ENCODE measurements around the gene WFDC10B. TPM values are rescaled to one million over a fixed set of nuclear protein-coding genes. Genes with fewer than 3 reads are reported as not detected.
"Not testable (repeated sequence)": the region's sequence is repeated elsewhere in the genome, so short reads cannot be mapped to it uniquely, and the experiment has no call there.

The WFDC10B gene
- total and polyA plus RNA-seq, 2 donors (not counting 3 experiments of a cell fraction or from before 2014, with no cell fraction given), result not detected

GRCh38 chr20:45695496-45695895 is 9.3 kb downstream of the WFDC10B start:
- intact Hi-C loops (cut with micrococcal nuclease), result no loop called here
- dilution Hi-C loops (cut with MboI; ENCODE audit: extremely low pct_ligation_motif_present, low sequenced_read_pairs), result no loop called here
- Histone ChIP-seq H2AFZ (ENCODE audit: low read depth, low read length) (no peak overlapping the region), H3K9me1 (replicated peaks; ENCODE audit: control insufficient read depth, extremely low read depth, insufficient read depth, low read length) (no peaks in the 10 kb centered on the region), H3K9ac (replicated peaks; ENCODE audit: extremely low read depth, insufficient read depth, low read length) (no peak overlapping the region), H3K4me2 (ENCODE audit: insufficient read depth, low read length) (no peak overlapping the region), H3K27ac (ENCODE audit: insufficient read depth, low read depth, low read length) (no peak overlapping the region), H3K27me3 (ENCODE audit: control insufficient read depth in 2 of 2, insufficient read depth in 2 of 2, low read length in 2 of 2) (no peaks in the 10 kb centered on the region), H3K9me3 (replicated peaks; ENCODE audit: control insufficient read depth, insufficient read depth, low read length) (no peaks in the 10 kb centered on the region), H4K20me1 (replicated peaks; ENCODE audit: control insufficient read depth, extremely low read depth, insufficient read depth, low read length) (no peaks in the 10 kb centered on the region), H3K4me1 (ENCODE audit: control insufficient read depth, extremely low read depth, insufficient read depth, low read length) (no peaks in the 10 kb centered on the region), H3K36me3 (ENCODE audit: control insufficient read depth in 2 of 2, extremely low read depth in 1 of 2, insufficient read depth in 2 of 2, low read length in 2 of 2) (no peaks in the 10 kb centered on the region), H3K4me3 (replicated peaks in 1 of 3; ENCODE audit: insufficient read depth in 1 of 3, low read depth in 1 of 3, low read length in 3 of 3) (no peak overlapping the region), H3K79me2 (ENCODE audit: control insufficient read depth, insufficient read depth, low read length) (no peaks in the 10 kb centered on the region)
- TF ChIP-seq MYC (IDR thresholded peaks at IDR 0.05; ENCODE audit: low read depth, low read length) (no peak), JUN (IDR thresholded peaks at IDR 0.05; ENCODE audit: borderline replicate concordance, insufficient read depth, insufficient read length, low read depth) (no peak), EZH2 (IDR thresholded peaks at IDR 0.05; ENCODE audit: borderline replicate concordance, low read depth, low read length, severe bottlenecking) (no peak), GATA2 (IDR thresholded peaks at IDR 0.05; ENCODE audit: insufficient read depth, insufficient read length, low read depth, low read length) (no peak), POLR2A (IDR thresholded peaks at IDR 0.05; ENCODE audit: low read depth, low read length) (no peak), POLR2AphosphoS5 (IDR thresholded peaks at IDR 0.05; ENCODE audit: insufficient read depth, low read depth, low read length) (no peak)
- ChIA-PET POLR2A (no interaction called here), CTCF (interaction anchor here (0.7 kb wide), 1 partner anchor 14 kb away, joined by 3 read pairs; no protein-coding TSS in a partner anchor)
- no TSS peak for BruUV-seq (replicated peaks)
- no peak for FAIRE-seq
- DNase-seq (ENCODE audit: low read depth, low spot score), result no peak

- H3K9me3 ChIP-seq (replicated peaks; ENCODE audit: control insufficient read depth, insufficient read depth, low read length); DNase-seq (ENCODE audit: low read depth, low spot score); H3K9ac ChIP-seq (replicated peaks; ENCODE audit: extremely low read depth, insufficient read depth, low read length); H3K4me1 ChIP-seq (ENCODE audit: control insufficient read depth, extremely low read depth, insufficient read depth, low read length); BruUV-seq (replicated peaks); dilution Hi-C loops (cut with MboI; ENCODE audit: extremely low pct_ligation_motif_present, low sequenced_read_pairs); H2AFZ ChIP-seq (ENCODE audit: low read depth, low read length); intact Hi-C loops (cut with micrococcal nuclease); H4K20me1 ChIP-seq (replicated peaks; ENCODE audit: control insufficient read depth, extremely low read depth, insufficient read depth, low read length); CTCF ChIA-PET; H3K79me2 ChIP-seq (ENCODE audit: control insufficient read depth, insufficient read depth, low read length); H3K27me3 ChIP-seq (ENCODE audit: control insufficient read depth in 2 of 2, insufficient read depth in 2 of 2, low read length in 2 of 2); H3K27ac ChIP-seq (ENCODE audit: insufficient read depth, low read depth, low read length); H3K9me1 ChIP-seq (replicated peaks; ENCODE audit: control insufficient read depth, extremely low read depth, insufficient read depth, low read length); POLR2A ChIA-PET; H3K4me2 ChIP-seq (ENCODE audit: insufficient read depth, low read length); FAIRE-seq; H3K4me3 ChIP-seq (replicated peaks in 1 of 3; ENCODE audit: insufficient read depth in 1 of 3, low read depth in 1 of 3, low read length in 3 of 3); H3K36me3 ChIP-seq (ENCODE audit: control insufficient read depth in 2 of 2, extremely low read depth in 1 of 2, insufficient read depth in 2 of 2, low read length in 2 of 2): not testable (repeated sequence)
Measured at GRCh38 chr20:45693346-45693745, 11.5 kb downstream of the WFDC10B start.

All from endothelial cell of umbilical vein (primary cell).